B cell (primary cell): ENCODE data around the gene NTN5. TPM values are rescaled to one million over a fixed set of nuclear protein-coding genes. Genes with fewer than 3 reads are reported as not detected.

Source experiments
- ATAC-seq: fragments of 200-7000 bp; cut with Tn5 transposase; one replicate; pipeline ENCODE4 v1.10.0; 2021; ENCODE audit warnings: low read depth, mild to moderate bottlenecking, moderate number of reproducible peaks, moderate library complexity
- CTCF ChIA-PET: fragments of 350-600 bp; sonication (Branson Sonifier 250); formaldehyde crosslinking; loops from one replicate; lab custom pipeline; 2021; ENCODE audit warnings: antibody characterized with exemption, inconsistent platforms; lab: Charles Lee
- POLR2A ChIA-PET: fragments of 350-600 bp; sonication (Branson Sonifier 250); formaldehyde crosslinking; loops from one replicate; lab custom pipeline; 2021; ENCODE audit warnings: antibody characterized with exemption; lab: Charles Lee
- DNase-seq: peaks from one replicate; pipeline ENCODE4 v3.0.0; 2013
- H2AFZ ChIP-seq: 2 replicates; pipeline ENCODE4 v1.6.1; 2012; ENCODE audit warnings: mild to moderate bottlenecking, low read depth, low read length; ENCODE audit not compliant: insufficient read depth, poor library complexity, severe bottlenecking
- H3K27ac ChIP-seq, 2 donors: 1 replicate in 1 of 2; 2 replicates in 1 of 2; pipeline ENCODE4 v1.5.1; 2012 to 2013; ENCODE audit warnings: low read length in 2 of 2, mild to moderate bottlenecking in 2 of 2, moderate library complexity in 1 of 2
- H3K27me3 ChIP-seq, 4 experiments: fragments of 200-600 bp in 1 of 4; sonication (generic) in 1 of 4; replicated peaks in 1 of 4; 1 replicate in 2 of 4; 2 replicates in 2 of 4; pipeline versions ENCODE4 v1.6.1 to v1.7.0; 2013 to 2016; ENCODE audit warnings: low read length in 3 of 4, mild to moderate bottlenecking in 2 of 4, mixed read lengths in 1 of 4, moderate library complexity in 1 of 4; ENCODE audit not compliant: insufficient read depth in 4 of 4, control insufficient read depth in 3 of 4; ENCODE audit errors: control extremely low read depth in 1 of 4
- H3K36me3 ChIP-seq, 2 experiments: replicated peaks in 1 of 2; 1 replicate in 1 of 2; 2 replicates in 1 of 2; pipeline versions ENCODE4 v1.6.1 to v1.7.1; 2013; ENCODE audit warnings: low read length in 1 of 2; ENCODE audit not compliant: insufficient read depth in 2 of 2, control insufficient read depth in 1 of 2; ENCODE audit errors: control extremely low read depth in 1 of 2, extremely low read depth in 1 of 2
- H3K4me1 ChIP-seq, 2 donors: fragments of 200-600 bp in 1 of 2; sonication (generic) in 1 of 2; 1 replicate in 1 of 2; 2 replicates in 1 of 2; pipeline versions ENCODE4 v1.5.1 to v1.6.1; 2013 to 2017; ENCODE audit warnings: low read length in 2 of 2; ENCODE audit not compliant: control insufficient read depth in 2 of 2, insufficient read depth in 2 of 2
- H3K4me2 ChIP-seq: replicated peaks from 2 replicates; pipeline ENCODE3; 2012; ENCODE audit warnings: mild to moderate bottlenecking, low read depth, low read length; ENCODE audit not compliant: poor library complexity, severe bottlenecking
- H3K4me3 ChIP-seq, 5 experiments: fragments of 200-600 bp in 1 of 5; sonication (generic) in 1 of 5; 1 replicate in 3 of 5; 2 replicates in 2 of 5; pipeline versions ENCODE4 v1.5.1 to v1.7.0; 2011 to 2016; ENCODE audit warnings: low read length in 4 of 5, mild to moderate bottlenecking in 4 of 5, low read depth in 2 of 5, control low read depth in 1 of 5, moderate library complexity in 1 of 5; ENCODE audit not compliant: insufficient read depth in 1 of 5; ENCODE audit errors: control extremely low read depth in 1 of 5, extremely low read depth in 1 of 5
- H3K79me2 ChIP-seq: fragments of 200-600 bp; sonication (generic); one replicate; pipeline ENCODE4 v1.6.0; 2016; ENCODE audit warnings: low read length; ENCODE audit not compliant: control insufficient read depth, insufficient read depth
- H3K9ac ChIP-seq: fragments of 200-600 bp; sonication (generic); 2 replicates; pipeline ENCODE4 v1.6.1; 2017; ENCODE audit warnings: mild to moderate bottlenecking, low read length, moderate library complexity
- H3K9me3 ChIP-seq, 3 donors: one replicate each; pipeline versions ENCODE4 v1.6.1 to v1.7.1; 2013; ENCODE audit warnings: low read length in 2 of 3; ENCODE audit not compliant: control insufficient read depth in 2 of 3, insufficient read depth in 1 of 3; ENCODE audit errors: control extremely low read depth in 1 of 3
- H4K20me1 ChIP-seq: 2 replicates; pipeline ENCODE4 v1.6.0; 2012; ENCODE audit warnings: mild to moderate bottlenecking, low read length; ENCODE audit not compliant: insufficient read depth, control insufficient read depth, poor library complexity, severe bottlenecking
- H3K27ac Mint-ChIP-seq: one replicate; pipeline ENCODE4 v1.8.0; 2021; ENCODE audit warnings: mixed read lengths
- H3K27me3 Mint-ChIP-seq: one replicate; pipeline ENCODE4 v1.8.0; 2021; ENCODE audit warnings: mixed read lengths
- H3K4me1 Mint-ChIP-seq: one replicate; pipeline ENCODE4 v1.8.0; 2021; ENCODE audit warnings: mixed read lengths
- H3K4me3 Mint-ChIP-seq: one replicate; pipeline ENCODE4 v1.8.0; 2021; ENCODE audit warnings: mixed read lengths
- H3K9me3 Mint-ChIP-seq: one replicate; pipeline ENCODE4 v1.8.0; 2022; ENCODE audit warnings: mixed read lengths; ENCODE audit not compliant: insufficient read depth
- CTCF ChIP-seq: fragments of 200-600 bp; IDR thresholded peaks from one replicate; pipeline ENCODE4 v1.8.0; 2022; ENCODE audit warnings: antibody characterized with exemption, mild to moderate bottlenecking
- EZH2 ChIP-seq: IDR thresholded peaks from 2 replicates; pipeline ENCODE4 v1.6.1; 2012; ENCODE audit warnings: borderline replicate concordance, low read depth, mild to moderate bottlenecking, moderate library complexity, low read length; ENCODE audit not compliant: insufficient read depth, poor library complexity, severe bottlenecking
- WGBS: methylation state at CpG from one replicate; pipeline ENCODE4 v1.1.5; 2013; ENCODE audit warnings: missing lambda C conversion rate; ENCODE audit not compliant: insufficient coverage; 5-methylcytosine and 5-hydroxymethylcytosine counted together
- intact Hi-C: fragments of 100-400 bp; cut with micrococcal nuclease; formaldehyde crosslinking; loops from one replicate; pipeline ENCODE4 v1.10.0; 2022
- polyA plus RNA-seq: library from polyadenylated mRNA; depleted of rRNA; stranded (reverse); fragments of >200 nt; gene quantifications from 2 replicates; pipeline ENCODE4 v1.2.3, GENCODE V29; 2012
- total RNA-seq, 2 donors: library from RNA; stranded (reverse); fragments of 120-200 nt in 1 of 2; gene quantifications; 1 replicate in 1 of 2; 2 replicates in 1 of 2; pipeline versions ENCODE4 v1.2.3 to v1.2.4, GENCODE V29; 2013 to 2022

NTN5 gene
- total and polyA plus RNA-seq, 2 donors (not counting 1 experiment from before 2014, with no cell fraction given), result 1.2 to 1.8 TPM

GRCh38 chr19:48638831-48639381, 33.9 kb downstream of the NTN5 start:
- Histone ChIP-seq H3K4me3 (peak overlapping the region; percentile 54 to 79 (median 71)), H4K20me1 (peaks cover 27% of the 10 kb centered on the region), H2AFZ (peak overlapping the region; percentile 76), H3K36me3 (no peaks in the 10 kb centered on the region), H3K4me2 (peak overlapping the region; percentile 80), H3K9ac (peak overlapping the region; percentile 71), H3K79me2 (peaks cover 54% of the 10 kb centered on the region), H3K27me3 (no peaks in the 10 kb centered on the region), H3K27ac (peak overlapping the region; percentile 89 to 94), H3K4me1 (peaks cover 31 to 32% of the 10 kb centered on the region in 2 donors), H3K9me3 (peaks cover 0 to 5% (median 0%) of the 10 kb centered on the region in 3 donors)
- no peak for ATAC-seq
- Mint-ChIP-seq H3K4me1 (peaks cover 47% of the 10 kb centered on the region), H3K4me3 (peak overlapping the region; percentile 96), H3K27me3 (no peaks in the 10 kb centered on the region), H3K27ac (peak overlapping the region; percentile 100), H3K9me3 (peaks cover 4% of the 10 kb centered on the region)
- ChIA-PET CTCF (interaction anchor here (0.6 kb wide), 1 partner anchor 288 kb away, joined by 3 read pairs; no protein-coding TSS in a partner anchor), POLR2A (interaction anchor here (1.3 to 3.1 kb wide), 2 partner anchors 10 to 20 kb away, joined by 12 to 23 read pairs; partner anchors contain the start of genes RPL18 and SPHK2)
- intact Hi-C loops, result loop anchor here (1.0 to 10.0 kb wide), 8 partner anchors 7 to 1367 kb away; partner anchors contain the start of genes C19orf73, CA11, CYTH2 and EMP3
- no peak for TF ChIP-seq EZH2
- TF ChIP-seq CTCF, result no peak
- DNase-seq, result peak; percentile 64
- 97% methylated on average over 12 of the region's 16 CpGs for WGBS
